Psoas muscle (tissue), 8 donors: Measurements from ENCODE around the gene CNTNAP2. TPM values are rescaled to one million over a fixed set of nuclear protein-coding genes. Genes with fewer than 3 reads are reported as not detected.

Experiments used
- ATAC-seq, 4 donors: fragments of 200-7000 bp; cut with Tn5 transposase; one replicate each; pipeline ENCODE4 v1.9.1; 2020; ENCODE audit warnings: moderate library complexity in 3 of 4, mild to moderate bottlenecking in 2 of 4
- DNase-seq, 2 donors: peaks; one replicate each; pipeline ENCODE4 v3.0.0-alpha.2; 2020
- H3K27ac ChIP-seq: fragments of 200-600 bp; one replicate; pipeline ENCODE4 v1.8.0; 2022
- H3K27me3 ChIP-seq, 3 donors: fragments of 200-600 bp in 1 of 3; one replicate each; pipeline versions ENCODE4 v1.6.1 to v1.8.0; 2013 to 2022; ENCODE audit warnings: low read length in 2 of 3, mild to moderate bottlenecking in 2 of 3, moderate library complexity in 1 of 3; ENCODE audit not compliant: insufficient read depth in 3 of 3
- H3K36me3 ChIP-seq, 2 donors: fragments of 200-600 bp in 1 of 2; one replicate each; pipeline versions ENCODE4 v1.6.1 to v1.8.0; 2013 to 2022; ENCODE audit warnings: low read depth in 1 of 2, mild to moderate bottlenecking in 1 of 2, moderate library complexity in 1 of 2; ENCODE audit not compliant: insufficient read depth in 1 of 2
- H3K4me1 ChIP-seq: fragments of 200-600 bp; one replicate; pipeline ENCODE4 v1.8.0; 2022
- H3K4me3 ChIP-seq: fragments of 200-600 bp; one replicate; pipeline ENCODE4 v1.8.0; 2022; ENCODE audit warnings: mild to moderate bottlenecking
- H3K9me3 ChIP-seq: fragments of 200-600 bp; one replicate; pipeline ENCODE4 v1.8.0; 2022
- WGBS, 3 donors: extraction: QIAGEN DNeasy Blood & Tissue Kit; methylation state at CpG; one replicate each; pipeline versions ENCODE4 v1.1.6 to v1.1.7; 2013; 5-methylcytosine and 5-hydroxymethylcytosine counted together
- intact Hi-C, 2 donors: fragments of 100-400 bp; cut with DNase I; formaldehyde crosslinking; loops; one replicate each; pipeline versions ENCODE4 v1.11.0 to v1.14.2; 2022
- polyA plus RNA-seq, 3 donors: library from polyadenylated mRNA; stranded (reverse); fragments of 200-250 nt; gene quantifications; one replicate each; pipeline ENCODE4 v1.2.3, GENCODE V29; 2013
- total RNA-seq, 4 donors: library from RNA; stranded (reverse); fragmentation: NEBNext Ultra II Directional in 2 of 4; extraction: Animal tissue kit (Norgen Biotek cat#: 25700) in 2 of 4; gene quantifications; one replicate each; pipeline versions ENCODE4 v1.2.1 to v1.2.4, GENCODE V29; 2021 to 2023
- TF ChIP-seq, protein P1 (sequence below): fragments of 200-600 bp; IDR thresholded peaks from one replicate; pipeline ENCODE4 v1.8.0; 2022; ENCODE audit warnings: antibody characterized with exemption
- donor health status: healthy with polysubstance abuse.
- donor health status: DM: no; HTN: no; CAD: no; lungs with moderate emphysema.
- donor health status: Bipolar disorder and iron deficiency.
- donor health status: healthy.
- donor health status: DM: yes; HTN: yes; CAD: no.
- donor health status: DM: no; HTN: no; CAD: no.
- donor health status: DM: no; HTN: no; CAD: no.
- donor health status: DM: yes; HTN: yes; CAD: no.

Gene CNTNAP2
- total and polyA plus RNA-seq, 7 donors, result 0.01 to 0.13 TPM; not detected in 5

DNA sequence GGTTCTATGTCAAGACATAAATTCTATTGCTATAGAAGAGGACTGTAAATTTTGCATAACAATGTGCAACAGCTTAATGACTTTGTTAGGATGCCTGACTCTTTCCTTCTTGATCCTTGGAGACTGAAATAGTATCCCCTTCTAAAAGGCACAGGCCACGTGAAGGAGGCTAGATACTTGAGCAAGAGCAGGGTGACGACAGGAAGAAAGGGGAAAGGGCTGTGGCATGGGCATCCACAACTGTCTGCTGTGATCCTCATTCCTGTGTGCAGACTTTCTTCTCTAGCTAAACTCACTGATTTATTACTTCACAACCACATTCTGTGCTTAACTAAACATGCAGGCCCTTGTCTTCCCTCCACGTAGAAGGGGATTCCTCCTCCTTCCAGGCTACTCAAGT, 1362.2 kb downstream of the CNTNAP2 start:
- intact Hi-C loops, result no loop called here
- no peaks in the 10 kb centered on the region for H3K27me3 ChIP-seq
- no peaks in the 10 kb centered on the region for H3K4me1 ChIP-seq
- no peaks in the 10 kb centered on the region for H3K9me3 ChIP-seq
- H3K4me3 ChIP-seq, result no peak overlapping the region
- H3K27ac ChIP-seq, result no peak overlapping the region
- ATAC-seq, result no peak
- 20 to 38% (median 37%) methylated on average over 3 of the region's 3 CpGs for WGBS, 3 donors
- H3K36me3 ChIP-seq, result no peaks in the 10 kb centered on the region
- TF ChIP-seq, protein P1, sequence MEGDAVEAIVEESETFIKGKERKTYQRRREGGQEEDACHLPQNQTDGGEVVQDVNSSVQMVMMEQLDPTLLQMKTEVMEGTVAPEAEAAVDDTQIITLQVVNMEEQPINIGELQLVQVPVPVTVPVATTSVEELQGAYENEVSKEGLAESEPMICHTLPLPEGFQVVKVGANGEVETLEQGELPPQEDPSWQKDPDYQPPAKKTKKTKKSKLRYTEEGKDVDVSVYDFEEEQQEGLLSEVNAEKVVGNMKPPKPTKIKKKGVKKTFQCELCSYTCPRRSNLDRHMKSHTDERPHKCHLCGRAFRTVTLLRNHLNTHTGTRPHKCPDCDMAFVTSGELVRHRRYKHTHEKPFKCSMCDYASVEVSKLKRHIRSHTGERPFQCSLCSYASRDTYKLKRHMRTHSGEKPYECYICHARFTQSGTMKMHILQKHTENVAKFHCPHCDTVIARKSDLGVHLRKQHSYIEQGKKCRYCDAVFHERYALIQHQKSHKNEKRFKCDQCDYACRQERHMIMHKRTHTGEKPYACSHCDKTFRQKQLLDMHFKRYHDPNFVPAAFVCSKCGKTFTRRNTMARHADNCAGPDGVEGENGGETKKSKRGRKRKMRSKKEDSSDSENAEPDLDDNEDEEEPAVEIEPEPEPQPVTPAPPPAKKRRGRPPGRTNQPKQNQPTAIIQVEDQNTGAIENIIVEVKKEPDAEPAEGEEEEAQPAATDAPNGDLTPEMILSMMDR, result no peak
- DNase-seq, result no peak

DNA sequence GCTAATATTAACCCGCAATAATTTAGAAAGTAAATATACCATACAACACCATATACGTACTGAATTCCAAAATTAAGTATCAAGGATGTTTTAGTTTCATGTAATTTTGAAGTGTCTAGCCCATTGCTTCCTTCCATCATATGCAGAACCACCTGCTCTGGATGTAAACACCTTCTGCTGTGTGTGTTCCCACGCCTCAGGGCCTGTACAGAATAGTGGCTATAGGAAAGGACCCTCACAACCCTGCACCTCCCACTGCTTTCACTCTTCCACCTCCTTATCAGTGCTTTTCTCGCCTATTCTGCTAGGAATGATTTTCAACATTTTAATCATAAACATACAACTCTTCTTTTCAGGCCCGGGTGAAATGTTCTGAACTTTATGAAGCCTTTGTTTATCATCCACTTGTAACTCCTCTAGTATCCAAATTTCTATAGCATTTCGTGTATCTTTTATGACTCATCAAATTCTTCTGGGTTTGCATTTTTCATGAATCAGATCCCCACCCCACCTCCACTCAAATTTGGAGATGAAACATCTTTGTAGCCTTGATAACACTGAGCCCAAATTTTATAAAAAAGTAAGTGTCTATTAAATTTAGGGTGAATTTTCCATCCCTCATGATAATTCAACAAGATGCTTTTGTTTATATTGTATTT, 1367.2 kb downstream of the CNTNAP2 start:
- 79 to 83% (median 80%) methylated on average over 6 of the region's 6 CpGs for WGBS, 3 donors
- TF ChIP-seq, protein P1, result no peak
- intact Hi-C loops, result no loop called here
- ATAC-seq (no peak), DNase-seq (no peak)
- H3K4me1 ChIP-seq, result no peaks in the 10 kb centered on the region
- no peaks in the 10 kb centered on the region for H3K9me3 ChIP-seq
- no peak overlapping the region for H3K27ac ChIP-seq
- H3K36me3 ChIP-seq, result no peaks in the 10 kb centered on the region
- no peaks in the 10 kb centered on the region for H3K27me3 ChIP-seq
- H3K4me3 ChIP-seq, result no peak overlapping the region

DNA sequence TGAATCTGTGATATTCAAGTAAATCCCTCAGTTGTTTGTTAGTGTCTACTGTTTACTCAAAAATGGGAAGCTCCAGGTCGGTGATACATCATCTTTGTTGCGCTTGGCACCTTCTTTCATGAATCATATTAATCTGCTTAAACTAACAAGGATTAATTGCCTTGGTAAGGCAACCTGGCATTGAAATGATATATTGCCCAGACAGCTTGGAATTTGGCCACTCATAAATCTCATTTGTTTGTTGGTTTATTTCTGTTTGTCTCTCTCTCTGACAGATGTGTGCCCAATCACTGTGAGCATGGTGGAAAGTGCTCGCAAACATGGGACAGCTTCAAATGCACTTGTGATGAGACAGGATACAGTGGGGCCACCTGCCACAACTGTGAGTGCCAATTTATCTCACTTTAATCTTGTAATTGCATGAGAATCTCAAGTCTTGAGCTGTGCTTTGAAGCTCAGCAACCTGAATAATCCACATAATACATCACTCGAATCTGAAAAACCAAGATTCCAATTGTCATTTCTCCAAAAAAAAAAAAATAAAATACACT, 1369.1 kb downstream of the CNTNAP2 start:
- H3K4me1 ChIP-seq, result no peaks in the 10 kb centered on the region
- H3K27me3 ChIP-seq, result no peaks in the 10 kb centered on the region
- H3K4me3 ChIP-seq, result no peak overlapping the region
- no peaks in the 10 kb centered on the region for H3K36me3 ChIP-seq
- TF ChIP-seq, protein P1, result no peak
- no peaks in the 10 kb centered on the region for H3K9me3 ChIP-seq
- intact Hi-C loops, result no loop called here
- 61 to 76% (median 66%) methylated on average over 4 of the region's 4 CpGs for WGBS, 3 donors
- H3K27ac ChIP-seq, result no peak overlapping the region
- no peak for ATAC-seq
- no peak for DNase-seq

DNA sequence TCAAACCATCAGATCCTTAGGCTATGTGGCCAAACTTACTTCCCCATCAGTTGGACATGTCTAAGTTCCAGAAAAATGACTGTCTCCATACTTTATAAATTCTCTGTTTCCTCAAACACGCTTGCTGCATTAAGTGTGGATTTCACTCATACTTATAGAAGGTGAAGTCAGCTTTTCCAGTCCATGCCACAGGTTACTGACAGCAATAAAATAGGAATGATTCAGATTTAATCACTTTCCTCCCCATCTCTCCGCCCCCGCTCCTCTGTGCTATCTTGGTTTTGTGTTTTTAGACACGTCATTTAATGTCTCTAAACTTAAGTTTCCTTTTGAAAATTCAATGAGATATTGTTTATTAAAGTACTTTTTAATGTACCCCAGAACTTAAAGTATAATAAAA, 1376.0 kb downstream of the CNTNAP2 start:
- H3K36me3 ChIP-seq, result no peaks in the 10 kb centered on the region
- H3K27ac ChIP-seq, result no peak overlapping the region
- no peaks in the 10 kb centered on the region for H3K4me1 ChIP-seq
- ATAC-seq, result no peak
- no peaks in the 10 kb centered on the region for H3K9me3 ChIP-seq
- TF ChIP-seq, protein P1, result no peak
- no peaks in the 10 kb centered on the region for H3K27me3 ChIP-seq
- intact Hi-C loops, result no loop called here
- no peak overlapping the region for H3K4me3 ChIP-seq
- no peak for DNase-seq
- WGBS, 3 donors, result 87 to 91% (median 89%) methylated on average over 4 of the region's 4 CpGs

DNA sequence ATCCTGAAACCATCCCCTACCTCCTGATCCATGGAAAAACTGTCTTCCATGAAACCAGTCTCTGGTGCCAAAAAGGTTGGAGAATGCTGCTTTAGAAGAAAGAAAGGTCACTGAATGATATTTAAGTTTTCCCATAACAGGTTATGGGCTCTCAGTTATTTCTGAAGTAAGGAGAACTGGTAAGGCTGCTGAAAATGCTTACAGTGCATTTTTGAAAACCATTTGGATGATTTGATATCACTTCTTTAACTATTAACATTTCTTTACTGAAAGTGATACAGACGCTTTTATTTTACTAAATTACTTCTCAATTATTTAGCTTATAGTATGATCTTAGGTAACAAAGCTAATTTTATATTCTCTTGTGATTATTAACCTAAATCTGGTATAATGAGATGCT, 1379.6 kb downstream of the CNTNAP2 start:
- 80 to 89% (median 84%) methylated on average over 1 of the region's 1 CpG for WGBS, 3 donors
- H3K27me3 ChIP-seq, result no peaks in the 10 kb centered on the region
- intact Hi-C loops, result no loop called here
- H3K4me1 ChIP-seq, result no peaks in the 10 kb centered on the region
- no peak overlapping the region for H3K27ac ChIP-seq
- no peak overlapping the region for H3K4me3 ChIP-seq
- ATAC-seq, result no peak
- no peaks in the 10 kb centered on the region for H3K9me3 ChIP-seq
- TF ChIP-seq, protein P1, result no peak
- H3K36me3 ChIP-seq, result no peaks in the 10 kb centered on the region
- DNase-seq, result no peak
